Measurements from ENCODE around the gene DOCK1.

Gene DOCK1

DNA sequence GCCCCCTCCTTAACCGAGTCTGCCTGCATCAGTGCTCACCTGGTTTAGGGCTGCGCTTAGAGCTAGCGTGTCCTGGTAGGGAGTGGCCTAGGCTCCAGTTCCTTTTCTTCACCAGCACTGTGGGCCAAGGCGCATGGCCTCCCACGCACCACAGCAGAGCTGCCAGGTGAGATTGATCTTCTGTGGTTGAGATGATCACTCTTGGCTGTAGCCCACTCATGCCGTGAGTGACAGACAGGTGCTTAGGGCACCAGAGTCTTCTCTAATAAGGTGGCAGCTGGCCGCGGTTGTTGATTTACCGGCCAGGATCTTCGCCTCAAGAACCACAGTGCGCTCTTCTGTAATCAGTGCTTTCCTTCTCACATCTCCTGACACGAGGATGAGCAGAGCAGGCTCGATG lies 448.3 kb downstream of the DOCK1 start:
- Histone ChIP-seq H3K4me2 (no peak overlapping the region), H4K20me1 (ENCODE audit: insufficient read depth) (no peaks in the 10 kb centered on the region), H3K27ac (no peak overlapping the region), H2AFZ (ENCODE audit: low read depth) (no peak overlapping the region), H3K27me3 (ENCODE audit: insufficient read depth, low read depth) (no peaks in the 10 kb centered on the region), H3K9ac (no peak overlapping the region), H3K79me2 (ENCODE audit: insufficient read depth, low read depth) (no peaks in the 10 kb centered on the region), H3K36me3 (ENCODE audit: insufficient read depth) (no peaks in the 10 kb centered on the region), H3K4me3 (IDR thresholded peaks at IDR 0.05; ENCODE audit: insufficient read depth, low read depth, low read length) (no peak overlapping the region), H3K4me1 (ENCODE audit: low read depth, poor library complexity, severe bottlenecking) (no peaks in the 10 kb centered on the region)
- TF ChIP-seq, protein P1, sequence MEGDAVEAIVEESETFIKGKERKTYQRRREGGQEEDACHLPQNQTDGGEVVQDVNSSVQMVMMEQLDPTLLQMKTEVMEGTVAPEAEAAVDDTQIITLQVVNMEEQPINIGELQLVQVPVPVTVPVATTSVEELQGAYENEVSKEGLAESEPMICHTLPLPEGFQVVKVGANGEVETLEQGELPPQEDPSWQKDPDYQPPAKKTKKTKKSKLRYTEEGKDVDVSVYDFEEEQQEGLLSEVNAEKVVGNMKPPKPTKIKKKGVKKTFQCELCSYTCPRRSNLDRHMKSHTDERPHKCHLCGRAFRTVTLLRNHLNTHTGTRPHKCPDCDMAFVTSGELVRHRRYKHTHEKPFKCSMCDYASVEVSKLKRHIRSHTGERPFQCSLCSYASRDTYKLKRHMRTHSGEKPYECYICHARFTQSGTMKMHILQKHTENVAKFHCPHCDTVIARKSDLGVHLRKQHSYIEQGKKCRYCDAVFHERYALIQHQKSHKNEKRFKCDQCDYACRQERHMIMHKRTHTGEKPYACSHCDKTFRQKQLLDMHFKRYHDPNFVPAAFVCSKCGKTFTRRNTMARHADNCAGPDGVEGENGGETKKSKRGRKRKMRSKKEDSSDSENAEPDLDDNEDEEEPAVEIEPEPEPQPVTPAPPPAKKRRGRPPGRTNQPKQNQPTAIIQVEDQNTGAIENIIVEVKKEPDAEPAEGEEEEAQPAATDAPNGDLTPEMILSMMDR (conservative IDR thresholded peaks at IDR 0.05; ENCODE audit: low read depth, low read length) = no peak

DNA sequence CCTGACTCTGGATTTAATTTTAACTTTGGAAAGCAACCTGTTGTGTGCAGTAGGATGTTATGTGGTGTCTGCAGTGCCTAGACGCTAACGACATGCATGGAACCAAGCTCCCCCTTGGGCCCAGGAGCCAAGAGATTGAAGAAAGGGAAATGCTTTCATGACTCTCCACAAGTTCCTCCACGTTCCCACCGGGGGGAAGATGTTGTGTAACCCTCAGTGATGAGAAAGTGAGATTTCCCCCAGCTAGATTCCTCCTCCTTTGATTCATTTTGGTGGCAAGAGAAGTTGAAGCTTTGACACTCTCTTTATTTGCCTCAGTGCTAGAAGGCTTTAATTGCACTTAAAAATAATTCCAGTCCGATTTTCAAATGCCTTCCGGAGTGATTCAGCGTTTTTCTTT lies 449.0 kb downstream of the DOCK1 start:
- Histone ChIP-seq H3K27ac (no peak overlapping the region), H3K9ac (no peak overlapping the region), H3K36me3 (ENCODE audit: insufficient read depth) (no peaks in the 10 kb centered on the region), H2AFZ (ENCODE audit: low read depth) (no peak overlapping the region), H3K4me2 (no peak overlapping the region), H3K4me1 (ENCODE audit: low read depth, poor library complexity, severe bottlenecking) (no peaks in the 10 kb centered on the region), H3K79me2 (ENCODE audit: insufficient read depth, low read depth) (no peaks in the 10 kb centered on the region), H4K20me1 (ENCODE audit: insufficient read depth) (no peaks in the 10 kb centered on the region), H3K27me3 (ENCODE audit: insufficient read depth, low read depth) (no peaks in the 10 kb centered on the region), H3K4me3 (IDR thresholded peaks at IDR 0.05; ENCODE audit: insufficient read depth, low read depth, low read length) (no peak overlapping the region)
- TF ChIP-seq, protein P1 (conservative IDR thresholded peaks at IDR 0.05; ENCODE audit: low read depth, low read length) = no peak

DNA sequence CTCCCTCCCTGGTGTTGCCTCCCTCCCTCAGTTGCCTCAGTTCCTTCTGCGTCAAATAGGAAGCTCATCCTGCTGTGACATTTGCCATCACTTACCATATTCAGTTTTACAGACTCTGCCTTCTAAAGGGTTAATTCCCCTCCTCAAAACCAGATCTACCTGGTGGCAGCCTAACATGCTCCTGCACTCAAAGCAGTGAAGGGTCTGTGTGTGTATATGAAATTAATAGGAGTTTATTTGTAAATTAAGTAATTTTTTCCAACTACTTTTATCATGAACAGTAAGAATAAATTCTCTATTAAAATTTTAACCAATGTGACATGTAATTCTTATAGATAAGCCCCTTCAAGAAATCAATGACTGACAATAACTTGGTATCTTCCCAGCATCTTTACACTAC lies 449.8 kb downstream of the DOCK1 start:
- Histone ChIP-seq H3K79me2 (ENCODE audit: insufficient read depth, low read depth) (no peaks in the 10 kb centered on the region), H3K9ac (no peak overlapping the region), H2AFZ (ENCODE audit: low read depth) (no peak overlapping the region)

DNA sequence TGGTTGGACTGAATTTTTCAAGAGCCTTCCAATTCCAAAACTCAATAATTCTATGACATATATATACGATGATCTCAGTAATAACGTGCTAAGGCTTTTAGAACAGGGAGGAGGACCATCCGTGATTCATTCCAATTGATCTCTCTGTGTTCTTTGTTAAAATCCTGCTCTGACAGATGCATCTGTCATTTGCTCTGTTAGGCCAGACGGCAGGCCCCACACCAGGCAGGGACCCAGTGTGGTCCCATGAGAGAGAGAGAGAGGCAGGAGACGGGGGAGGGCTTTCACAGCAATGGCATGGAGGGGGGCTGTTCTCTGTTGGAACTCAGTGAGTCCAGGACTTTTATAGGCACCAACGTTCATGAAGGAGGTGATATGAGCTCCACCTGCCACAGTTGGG lies 451.1 kb downstream of the DOCK1 start:
- Histone ChIP-seq H3K36me3 (ENCODE audit: insufficient read depth) (no peaks in the 10 kb centered on the region), H3K27me3 (ENCODE audit: insufficient read depth, low read depth) (no peaks in the 10 kb centered on the region), H3K4me2 (no peak overlapping the region), H4K20me1 (ENCODE audit: insufficient read depth) (no peaks in the 10 kb centered on the region), H3K27ac (no peak overlapping the region), H3K79me2 (ENCODE audit: insufficient read depth, low read depth) (no peaks in the 10 kb centered on the region), H3K9ac (no peak overlapping the region), H3K4me3 (IDR thresholded peaks at IDR 0.05; ENCODE audit: insufficient read depth, low read depth, low read length) (no peak overlapping the region), H3K4me1 (ENCODE audit: low read depth, poor library complexity, severe bottlenecking) (no peaks in the 10 kb centered on the region), H2AFZ (ENCODE audit: low read depth) (no peak overlapping the region)
- TF ChIP-seq, protein P1 (conservative IDR thresholded peaks at IDR 0.05; ENCODE audit: low read depth, low read length) = no peak

More for the DNA sequence above, 449.8 kb downstream of the DOCK1 start:
- H3K27me3 ChIP-seq (ENCODE audit: insufficient read depth, low read depth) = no peaks in the 10 kb centered on the region
- no peaks in the 10 kb centered on the region for H3K36me3 ChIP-seq (ENCODE audit: insufficient read depth)
- H3K27ac ChIP-seq = no peak overlapping the region
- no peak overlapping the region for H3K4me2 ChIP-seq
- TF ChIP-seq, protein P1 (conservative IDR thresholded peaks at IDR 0.05; ENCODE audit: low read depth, low read length) = no peak
- no peaks in the 10 kb centered on the region for H3K4me1 ChIP-seq (ENCODE audit: low read depth, poor library complexity, severe bottlenecking)
- no peak overlapping the region for H3K4me3 ChIP-seq (IDR thresholded peaks at IDR 0.05; ENCODE audit: insufficient read depth, low read depth, low read length)
- no peaks in the 10 kb centered on the region for H4K20me1 ChIP-seq (ENCODE audit: insufficient read depth)

Data from KMS-11 (cell line).